Non-pigmented ciliary epithelial cell (primary cell): ENCODE data around the gene C1QTNF2.

Experiments used
- DNase-seq: peaks from one replicate; pipeline ENCODE4 v3.0.0-alpha.2; 2010; ENCODE audit warnings: low read depth

Gene C1QTNF2

GRCh38 chr5:160369990-160370712 is at the start of gene C1QTNF2:
TSS of gene C1QTNF2 (minus strand) at chr5:160370626. CDS start at chr5:160355011, 15,615 bp downstream.
- DNase-seq: peak; percentile 9

GRCh38 chr5:160420331-160420610 is 49.8 kb upstream of the C1QTNF2 start:
- DNase-seq: no peak

GRCh38 chr5:160419458-160420330 is 49.3 kb upstream of the C1QTNF2 start:
- no peak for DNase-seq

- DNase-seq: peak; percentile 78
Measured at GRCh38 chr5:160418561-160419457, 48.4 kb upstream of the C1QTNF2 start, which contains the start of gene SLU7. TSS of gene SLU7 (minus strand) at chr5:160419081. CDS start at chr5:160415294, 3,787 bp downstream.

- DNase-seq: peak; percentile 78
Measured at GRCh38 chr5:160399402-160400353, 29.3 kb upstream of the C1QTNF2 start, which contains the start of gene FAM200C. TSS of gene FAM200C (minus strand) at chr5:160400054. CDS start at chr5:160395490, 4,564 bp downstream.

GRCh38 chr5:160398806-160399205 is 28.4 kb upstream of the C1QTNF2 start:
- no peak for DNase-seq

GRCh38 chr5:160397492-160397891 is 27.1 kb upstream of the C1QTNF2 start:
- DNase-seq: no peak

GRCh38 chr5:160395111-160395510 is 24.7 kb upstream of the C1QTNF2 start:
- no peak for DNase-seq

GRCh38 chr5:160390787-160391696 is 20.6 kb upstream of the C1QTNF2 start:
- DNase-seq: no peak

- DNase-seq: no peak
Measured at GRCh38 chr5:160387445-160387844, 17.0 kb upstream of the C1QTNF2 start.

- no peak for DNase-seq
Measured at GRCh38 chr5:160385496-160385895, 15.1 kb upstream of the C1QTNF2 start.

GRCh38 chr5:160384681-160385080 is 14.3 kb upstream of the C1QTNF2 start:
- no peak for DNase-seq

GRCh38 chr5:160382346-160382745 is 11.9 kb upstream of the C1QTNF2 start:
- DNase-seq: no peak

- no peak for DNase-seq
Measured at GRCh38 chr5:160380041-160380440, 9.6 kb upstream of the C1QTNF2 start.

- no peak for DNase-seq
Measured at GRCh38 chr5:160379511-160379910, 9.1 kb upstream of the C1QTNF2 start.

- DNase-seq: no peak
Measured at GRCh38 chr5:160378330-160378729, 7.9 kb upstream of the C1QTNF2 start.

GRCh38 chr5:160377651-160378050 is 7.2 kb upstream of the C1QTNF2 start:
- no peak for DNase-seq

- no peak for DNase-seq
Measured at GRCh38 chr5:160376416-160376815, 6.0 kb upstream of the C1QTNF2 start.

- no peak for DNase-seq
Measured at GRCh38 chr5:160375701-160376100, 5.3 kb upstream of the C1QTNF2 start.

GRCh38 chr5:160375166-160375565 is 4.7 kb upstream of the C1QTNF2 start:
- DNase-seq: no peak
